Measurements from ENCODE around the gene PON2.

The PON2 gene

GRCh38 chr7:95425694-95426093 lies 9.1 kb downstream of the PON2 start:
- no peak for DNase-seq (ENCODE audit: low read depth in 2 of 2)
- H3K4me3 ChIP-seq (replicated peaks in 1 of 2; ENCODE audit: low read depth in 2 of 2, low read length in 2 of 2) = no peak overlapping the region
- TF ChIP-seq, protein P1, sequence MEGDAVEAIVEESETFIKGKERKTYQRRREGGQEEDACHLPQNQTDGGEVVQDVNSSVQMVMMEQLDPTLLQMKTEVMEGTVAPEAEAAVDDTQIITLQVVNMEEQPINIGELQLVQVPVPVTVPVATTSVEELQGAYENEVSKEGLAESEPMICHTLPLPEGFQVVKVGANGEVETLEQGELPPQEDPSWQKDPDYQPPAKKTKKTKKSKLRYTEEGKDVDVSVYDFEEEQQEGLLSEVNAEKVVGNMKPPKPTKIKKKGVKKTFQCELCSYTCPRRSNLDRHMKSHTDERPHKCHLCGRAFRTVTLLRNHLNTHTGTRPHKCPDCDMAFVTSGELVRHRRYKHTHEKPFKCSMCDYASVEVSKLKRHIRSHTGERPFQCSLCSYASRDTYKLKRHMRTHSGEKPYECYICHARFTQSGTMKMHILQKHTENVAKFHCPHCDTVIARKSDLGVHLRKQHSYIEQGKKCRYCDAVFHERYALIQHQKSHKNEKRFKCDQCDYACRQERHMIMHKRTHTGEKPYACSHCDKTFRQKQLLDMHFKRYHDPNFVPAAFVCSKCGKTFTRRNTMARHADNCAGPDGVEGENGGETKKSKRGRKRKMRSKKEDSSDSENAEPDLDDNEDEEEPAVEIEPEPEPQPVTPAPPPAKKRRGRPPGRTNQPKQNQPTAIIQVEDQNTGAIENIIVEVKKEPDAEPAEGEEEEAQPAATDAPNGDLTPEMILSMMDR (IDR thresholded peaks at IDR 0.05; ENCODE audit: low read depth, low read length) = no peak

DNA sequence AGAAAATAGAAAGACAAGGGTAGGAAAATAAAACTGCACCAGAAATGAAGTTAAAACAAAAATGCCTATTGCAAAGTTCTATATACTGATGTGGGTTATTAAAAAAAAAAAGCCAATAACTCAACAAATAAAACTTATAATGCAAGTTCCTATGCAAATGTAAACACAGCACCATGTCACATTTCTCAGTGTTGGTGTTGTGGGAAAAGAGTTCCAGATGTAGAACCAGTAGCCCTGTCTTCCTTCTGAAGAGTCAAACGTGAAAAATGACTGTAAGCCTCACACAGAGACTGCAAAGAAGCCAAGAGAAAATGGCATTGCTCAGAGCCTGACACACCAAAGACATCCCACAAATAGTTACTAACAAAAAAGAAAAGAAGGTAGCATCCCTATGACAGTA lies 10.1 kb downstream of the PON2 start:
- DNase-seq (ENCODE audit: low read depth in 2 of 2) = no peak
- TF ChIP-seq, protein P1 (IDR thresholded peaks at IDR 0.05; ENCODE audit: low read depth, low read length) = no peak
- H3K4me3 ChIP-seq (replicated peaks in 1 of 2; ENCODE audit: low read depth in 2 of 2, low read length in 2 of 2) = no peak overlapping the region

- peak; percentile 14 to 19 for DNase-seq (ENCODE audit: low read depth in 2 of 2)
- no peak overlapping the region for H3K4me3 ChIP-seq (replicated peaks in 1 of 2; ENCODE audit: low read depth in 2 of 2, low read length in 2 of 2)
- TF ChIP-seq, protein P1 (IDR thresholded peaks at IDR 0.05; ENCODE audit: low read depth, low read length) = no peak
Observed at GRCh38 chr7:95421847-95422444, 12.9 kb downstream of the PON2 start.

- DNase-seq (ENCODE audit: low read depth in 2 of 2) = peak; percentile 27 to 58
- TF ChIP-seq, protein P1 (IDR thresholded peaks at IDR 0.05; ENCODE audit: low read depth, low read length) = no peak
- H3K4me3 ChIP-seq (replicated peaks in 1 of 2; ENCODE audit: low read depth in 2 of 2, low read length in 2 of 2) = no peak overlapping the region
Observed at GRCh38 chr7:95421000-95421846, 13.6 kb downstream of the PON2 start.

- TF ChIP-seq, protein P1 (IDR thresholded peaks at IDR 0.05; ENCODE audit: low read depth, low read length) = no peak
- H3K4me3 ChIP-seq (replicated peaks in 1 of 2; ENCODE audit: low read depth in 2 of 2, low read length in 2 of 2) = no peak overlapping the region
- DNase-seq (ENCODE audit: low read depth in 2 of 2) = no peak
Observed at GRCh38 chr7:95412075-95412474, 22.8 kb downstream of the PON2 start.

- H3K4me3 ChIP-seq (replicated peaks in 1 of 2; ENCODE audit: low read depth in 2 of 2, low read length in 2 of 2) = no peak overlapping the region
- no peak for DNase-seq (ENCODE audit: low read depth in 2 of 2)
- TF ChIP-seq, protein P1 (IDR thresholded peaks at IDR 0.05; ENCODE audit: low read depth, low read length) = no peak
Observed at GRCh38 chr7:95411666-95412065, 23.2 kb downstream of the PON2 start.
